Activated CD8-positive, alpha-beta memory T cell treated with anti-CD3 and anti-CD28 coated beads, Interleukin-2, amount 50 U/mL, for 48 hours (primary cell): ENCODE results near the gene CCDC6.
"Not testable (repeated sequence)": the region's sequence is repeated elsewhere in the genome, so short reads cannot be mapped to it uniquely, and the experiment has no call there.

Experiments
- DNase-seq: peaks from one replicate; pipeline ENCODE4 v3.0.0-alpha.2; 2020

The CCDC6 gene

GRCh38 chr10:59805014-59805413, 101.3 kb downstream of the CCDC6 start:
- no peak for DNase-seq

GRCh38 chr10:59804220-59804619, 102.1 kb downstream of the CCDC6 start:
- DNase-seq = no peak

- no peak for DNase-seq
Measured at GRCh38 chr10:59803714-59804113, 102.6 kb downstream of the CCDC6 start.

GRCh38 chr10:59801171-59801570, 105.2 kb downstream of the CCDC6 start:
- DNase-seq = no peak

GRCh38 chr10:59799421-59799820, 106.9 kb downstream of the CCDC6 start:
- DNase-seq = no peak

- no peak for DNase-seq
Measured at GRCh38 chr10:59793919-59794318, 112.4 kb downstream of the CCDC6 start.

- DNase-seq = no peak
Measured at GRCh38 chr10:59792812-59793211, 113.5 kb downstream of the CCDC6 start.

GRCh38 chr10:59791601-59792000, 114.8 kb downstream of the CCDC6 start:
- no peak for DNase-seq

- not testable (repeated sequence) for DNase-seq
Measured at GRCh38 chr10:59790080-59790479, 116.3 kb downstream of the CCDC6 start.

GRCh38 chr10:59788914-59789313, 117.4 kb downstream of the CCDC6 start:
- not testable (repeated sequence) for DNase-seq

- DNase-seq = not testable (repeated sequence)
Measured at GRCh38 chr10:59787032-59787431, 119.3 kb downstream of the CCDC6 start.

GRCh38 chr10:59785476-59785875, 120.9 kb downstream of the CCDC6 start:
- not testable (repeated sequence) for DNase-seq

- DNase-seq = no peak
Measured at GRCh38 chr10:59781511-59781910, 124.8 kb downstream of the CCDC6 start.

- no peak for DNase-seq
Measured at GRCh38 chr10:59779756-59780533, 126.4 kb downstream of the CCDC6 start.

- DNase-seq = no peak
Measured at GRCh38 chr10:59774451-59774850, 131.9 kb downstream of the CCDC6 start.

GRCh38 chr10:59773088-59773487, 133.3 kb downstream of the CCDC6 start:
- no peak for DNase-seq

- no peak for DNase-seq
Measured at GRCh38 chr10:59771162-59771807, 135.1 kb downstream of the CCDC6 start.

- DNase-seq = no peak
Measured at GRCh38 chr10:59770689-59771088, 135.7 kb downstream of the CCDC6 start.

GRCh38 chr10:59762505-59762904, 143.9 kb downstream of the CCDC6 start:
- DNase-seq = no peak

- no peak for DNase-seq
Measured at GRCh38 chr10:59757966-59758365, 148.4 kb downstream of the CCDC6 start.

GRCh38 chr10:59754951-59755350, 151.4 kb downstream of the CCDC6 start:
- DNase-seq = no peak

- no peak for DNase-seq
Measured at GRCh38 chr10:59753267-59753666, 153.1 kb downstream of the CCDC6 start, which contains the start of gene MRLN. Gene MRLN (minus strand): TSS chr10:59753455.

GRCh38 chr10:59752278-59752940, 153.9 kb downstream of the CCDC6 start:
- no peak for DNase-seq
